MCF 10A (cell line): ENCODE measurements around the gene ARHGEF33. TPM values are rescaled to one million over a fixed set of nuclear protein-coding genes. Genes with fewer than 3 reads are reported as not detected.

Experiments used
- BruUV-seq: library from RNA; stranded (reverse); fragments of 400-500 nt; replicated peaks from 2 replicates; lab custom pipeline; 2021; lab: Mats Ljungman, UMichigan
- CTCF ChIA-PET: fragments of 300-600 bp; sonication (Branson Sonifier 250); formaldehyde crosslinking; extraction: SDS; loops from one replicate; lab custom pipeline; 2021; ENCODE audit warnings: antibody characterized with exemption, inconsistent platforms; lab: Yijun Ruan, JAX
- POLR2A ChIA-PET: fragments of 300-600, 350-650 bp; sonication (Branson Sonifier 250); formaldehyde crosslinking; extraction: SDS; loops from one replicate; lab custom pipeline; 2020; ENCODE audit warnings: antibody characterized with exemption, inconsistent platforms; lab: Yijun Ruan, JAX
- DNase-seq: peaks from one replicate; pipeline ENCODE4 v3.0.0-alpha.2; 2018; ENCODE audit not compliant: unreplicated experiment
- H3K27ac Mint-ChIP-seq: one replicate; pipeline ENCODE4 v1.8.0; 2022; ENCODE audit warnings: mild to moderate bottlenecking, low read depth, mixed read lengths; ENCODE audit not compliant: unreplicated experiment
- H3K27me3 Mint-ChIP-seq: one replicate; pipeline ENCODE4 v1.8.0; 2022; ENCODE audit warnings: mixed read lengths; ENCODE audit not compliant: insufficient read depth, unreplicated experiment
- H3K36me3 Mint-ChIP-seq: one replicate; pipeline ENCODE4 v1.8.0; 2022; ENCODE audit warnings: mild to moderate bottlenecking, moderate library complexity, mixed read lengths; ENCODE audit not compliant: insufficient read depth, unreplicated experiment
- H3K4me1 Mint-ChIP-seq: one replicate; pipeline ENCODE4 v1.8.0; 2022; ENCODE audit warnings: mixed read lengths; ENCODE audit not compliant: insufficient read depth, unreplicated experiment
- H3K4me3 Mint-ChIP-seq: one replicate; pipeline ENCODE4 v1.8.0; 2022; ENCODE audit warnings: mild to moderate bottlenecking, moderate library complexity, mixed read lengths; ENCODE audit not compliant: unreplicated experiment
- H3K9me3 Mint-ChIP-seq: one replicate; pipeline ENCODE4 v1.8.0; 2022; ENCODE audit warnings: mixed read lengths; ENCODE audit not compliant: unreplicated experiment
- CTCF ChIP-seq: fragments of 200-600 bp; IDR thresholded peaks from one replicate; pipeline ENCODE4 v1.8.0; 2022; ENCODE audit warnings: antibody characterized with exemption, mild to moderate bottlenecking; ENCODE audit not compliant: unreplicated experiment
- intact Hi-C: fragments of 100-400 bp; cut with micrococcal nuclease; formaldehyde crosslinking; loops from 2 replicates; pipeline ENCODE4 v1.14.1; 2022
- total RNA-seq: library from RNA; stranded (reverse); gene quantifications from 2 replicates; pipeline ENCODE4 v1.2.3, GENCODE V29; 2022

Gene ARHGEF33
- total RNA-seq, 1 experiment from 2014 or later = 0.07 TPM

GRCh38 chr2:38997781-38998180, 108.1 kb downstream of the ARHGEF33 start:
- ChIA-PET CTCF (interaction anchor here (1.8 kb wide), 1 partner anchor 50 kb away, joined by 5 read pairs; no protein-coding TSS in a partner anchor), POLR2A (interaction anchor here (0.7 to 0.9 kb wide), 2 partner anchors 27 to 273 kb away, joined by 3 to 5 read pairs; no protein-coding TSS in a partner anchor)
- Mint-ChIP-seq H3K4me1 (peaks cover 5% of the 10 kb centered on the region), H3K27ac (peak overlapping the region; percentile 73), H3K27me3 (no peaks in the 10 kb centered on the region), H3K9me3 (no peaks in the 10 kb centered on the region), H3K4me3 (no peak overlapping the region), H3K36me3 (peaks cover 78% of the 10 kb centered on the region)
- DNase-seq = peak; percentile 83
- TF ChIP-seq CTCF = no peak
- no TSS peak for BruUV-seq
- intact Hi-C loops = no loop called here

GRCh38 chr2:39000552-39000951, 110.9 kb downstream of the ARHGEF33 start:
- no peak for TF ChIP-seq CTCF
- ChIA-PET POLR2A (interaction anchor here (0.5 kb wide), 1 partner anchor 19 kb away, joined by 4 read pairs; no protein-coding TSS in a partner anchor), CTCF (no interaction called here)
- DNase-seq = no peak
- peaks cover 78% of the 10 kb centered on the region for H3K36me3 Mint-ChIP-seq
- no peak overlapping the region for H3K27ac Mint-ChIP-seq
- H3K4me3 Mint-ChIP-seq = no peak overlapping the region
- intact Hi-C loops = no loop called here
- H3K9me3 Mint-ChIP-seq = no peaks in the 10 kb centered on the region
- no peaks in the 10 kb centered on the region for H3K27me3 Mint-ChIP-seq
- no TSS peak for BruUV-seq
- H3K4me1 Mint-ChIP-seq = peaks cover 5% of the 10 kb centered on the region

- H3K27me3 Mint-ChIP-seq = no peaks in the 10 kb centered on the region
- POLR2A ChIA-PET = interaction anchor here (1.5 kb wide), 1 partner anchor 18 kb away, joined by 4 read pairs; no protein-coding TSS in a partner anchor
- H3K9me3 Mint-ChIP-seq = no peaks in the 10 kb centered on the region
- CTCF ChIA-PET = interaction anchor here (4.0 kb wide), 1 partner anchor 61 kb away, joined by 13 read pairs; no protein-coding TSS in a partner anchor
- DNase-seq = no peak
- peaks cover 5% of the 10 kb centered on the region for H3K4me1 Mint-ChIP-seq
- no TSS peak for BruUV-seq
- H3K36me3 Mint-ChIP-seq = peaks cover 60% of the 10 kb centered on the region
- no peak overlapping the region for H3K4me3 Mint-ChIP-seq
- intact Hi-C loops = no loop called here
- TF ChIP-seq CTCF = no peak
- H3K27ac Mint-ChIP-seq = no peak overlapping the region
These were observed 118.3 kb downstream of the ARHGEF33 start for GRCh38 chr2:39007875-39008504.

- intact Hi-C loops = no loop called here
- DNase-seq = no peak
- Mint-ChIP-seq H3K4me3 (no peak overlapping the region), H3K27ac (peak overlapping the region; percentile 54), H3K36me3 (peaks cover 61% of the 10 kb centered on the region), H3K27me3 (no peaks in the 10 kb centered on the region), H3K9me3 (no peaks in the 10 kb centered on the region), H3K4me1 (peaks cover 5% of the 10 kb centered on the region)
- no peak for TF ChIP-seq CTCF
- ChIA-PET POLR2A (interaction anchor here (1.5 kb wide), 1 partner anchor 19 kb away, joined by 4 read pairs; no protein-coding TSS in a partner anchor), CTCF (interaction anchor here (0.7 to 4.0 kb wide), 3 partner anchors 11 to 100 kb away, joined by 3 to 13 read pairs (median 3); no protein-coding TSS in a partner anchor)
- no TSS peak for BruUV-seq
These were observed 119.0 kb downstream of the ARHGEF33 start for GRCh38 chr2:39008665-39009064.
